K562 (cell line): Measurements from ENCODE around the gene CSE1L. TPM values are rescaled to one million over a fixed set of nuclear protein-coding genes. Genes with fewer than 3 reads are reported as not detected.

ENCODE experiments used
- CCNT2 ChIP-seq: IDR thresholded peaks from 2 replicates; pipeline ENCODE4 v1.6.1; 2011; ENCODE audit warnings: borderline replicate concordance, low read depth, mild to moderate bottlenecking, moderate library complexity, mixed read lengths, low read length; ENCODE audit not compliant: insufficient read length; ENCODE audit errors: extremely low read depth
- CREM ChIP-seq: IDR thresholded peaks from 2 replicates; pipeline ENCODE4 v1.6.1; 2014; ENCODE audit warnings: antibody characterized with exemption, low read depth
- CTBP1 ChIP-seq: fragments of 450-650 bp; IDR thresholded peaks from 2 replicates; pipeline ENCODE4 v1.6.1; 2016; ENCODE audit warnings: borderline replicate concordance
- E2F3 ChIP-seq: fragments of 250-450 bp; sonication (Bioruptor Pico); IDR thresholded peaks from 2 replicates; pipeline ENCODE4 v1.4.0; 2020; ENCODE audit warnings: mild to moderate bottlenecking
- ERF ChIP-seq: fragments of 450-650 bp; formaldehyde crosslinking; IDR thresholded peaks from 2 replicates; pipeline ENCODE4 v1.4.0; 2020; ENCODE audit warnings: mild to moderate bottlenecking, mixed read lengths
- FOXA3 ChIP-seq, 2 experiments: fragments of 450-650 bp in 1 of 2; sonication (generic) in 1 of 2; formaldehyde crosslinking; IDR thresholded peaks in 1 of 2; conservative IDR thresholded peaks in 1 of 2; 2 replicates each; pipeline versions ENCODE4 v1.4.0 to v1.8.0; 2020 to 2022; ENCODE audit warnings: mild to moderate bottlenecking in 2 of 2, missing genetic modification reagents in 1 of 2
- FUS ChIP-seq: fragments of 200-400 bp; formaldehyde crosslinking; optimal IDR thresholded peaks from 2 replicates; pipeline ENCODE3; 2017; ENCODE audit warnings: low read depth, low read length
- GTF2E2 ChIP-seq: fragments of 200-800 bp; sonication (Bioruptor generic); IDR thresholded peaks from 2 replicates; pipeline ENCODE4 v1.6.1; 2016; ENCODE audit warnings: missing genetic modification characterization, missing compliant biosample characterization
- NR2C2 ChIP-seq, 2 experiments: fragments of 200-800 bp in 1 of 2; sonication (Bioruptor generic) in 1 of 2; sonication (generic) in 1 of 2; formaldehyde crosslinking in 1 of 2; IDR thresholded peaks; 2 replicates each; pipeline versions ENCODE4 v1.6.1 to v1.8.0; 2016 to 2022; ENCODE audit warnings: mild to moderate bottlenecking in 1 of 2, missing compliant biosample characterization in 1 of 2, missing genetic modification characterization in 1 of 2, missing genetic modification reagents in 1 of 2
- NRF1 ChIP-seq, 2 experiments: fragments of 450-650 bp; IDR thresholded peaks in 1 of 2; conservative IDR thresholded peaks in 1 of 2; 2 replicates each; pipeline ENCODE4 v1.6.1; 2014; ENCODE audit warnings: mild to moderate bottlenecking in 2 of 2
- PHF20 ChIP-seq: fragments of 450-650 bp; IDR thresholded peaks from 2 replicates; pipeline ENCODE4 v1.6.1; 2018; ENCODE audit not compliant: partially characterized antibody
- POLR2G ChIP-seq: fragments of 200-400 bp; formaldehyde crosslinking; IDR thresholded peaks from 2 replicates; pipeline ENCODE4 v1.6.1; 2017; ENCODE audit warnings: low read depth, mild to moderate bottlenecking, antibody characterized with exemption, low read length, moderate library complexity
- RBM25 ChIP-seq: fragments of 200-400 bp; formaldehyde crosslinking; IDR thresholded peaks from 2 replicates; pipeline ENCODE4 v1.6.1; 2018; ENCODE audit warnings: low read length, low read depth, moderate library complexity; ENCODE audit not compliant: severe bottlenecking
- RFX5 ChIP-seq: IDR thresholded peaks from 2 replicates; pipeline ENCODE4 v1.6.1; 2011; ENCODE audit warnings: low read depth, mild to moderate bottlenecking, improper control_type of control experiment, low read length
- SIRT6 ChIP-seq: IDR thresholded peaks from one replicate; pipeline ENCODE4 v1.6.1; 2012; ENCODE audit warnings: low read depth, mild to moderate bottlenecking, control low read depth, inconsistent platforms, low read length, moderate library complexity
- SMAD3 ChIP-seq: fragments of 450-650 bp; formaldehyde crosslinking; conservative IDR thresholded peaks from 2 replicates; pipeline ENCODE4 v1.4.0; 2020; ENCODE audit warnings: mild to moderate bottlenecking
- SMARCC2 ChIP-seq: fragments of 450-650 bp; IDR thresholded peaks from 2 replicates; pipeline ENCODE4 v1.6.1; 2017; ENCODE audit warnings: antibody characterized with exemption, moderate library complexity, mild to moderate bottlenecking, low read depth
- TARDBP ChIP-seq: fragments of 450-650 bp; IDR thresholded peaks from 2 replicates; pipeline ENCODE4 v1.6.1; 2016
- TCF15 ChIP-seq: fragments of 250-450 bp; sonication (Bioruptor Pico); IDR thresholded peaks from 2 replicates; pipeline ENCODE4 v1.8.0; 2022; ENCODE audit warnings: moderate library complexity, mild to moderate bottlenecking, inconsistent platforms
- ZBTB17 ChIP-seq: fragments of 450-650 bp; formaldehyde crosslinking; IDR thresholded peaks from 2 replicates; pipeline ENCODE4 v1.4.0; 2020; ENCODE audit warnings: mild to moderate bottlenecking
- ZC3H11A ChIP-seq: IDR thresholded peaks from 2 replicates; pipeline ENCODE4 v1.6.1; 2012; ENCODE audit warnings: low read depth, low read length, improper control_type of control experiment
- ZFP30 ChIP-seq: fragments of 250-450 bp; sonication (Bioruptor Pico); IDR thresholded peaks from 2 replicates; pipeline ENCODE4 v1.8.0; 2022; ENCODE audit warnings: moderate library complexity, mild to moderate bottlenecking, inconsistent platforms, borderline replicate concordance
- ZNF133 ChIP-seq: fragments of 250-450 bp; sonication (Bioruptor Pico); IDR thresholded peaks from 2 replicates; pipeline ENCODE4 v1.4.0; 2020; ENCODE audit warnings: mild to moderate bottlenecking
- ZNF282 ChIP-seq: sonication (generic); formaldehyde crosslinking; IDR thresholded peaks from 2 replicates; pipeline ENCODE4 v1.8.1; 2023; ENCODE audit warnings: missing genetic modification reagents
- ZNF586 ChIP-seq: fragments of 450-650 bp; formaldehyde crosslinking; conservative IDR thresholded peaks from 2 replicates; pipeline ENCODE4 v1.4.0; 2020; ENCODE audit warnings: mild to moderate bottlenecking, moderate library complexity
- ZNF589 ChIP-seq: fragments of 200-800 bp; sonication (Bioruptor generic); IDR thresholded peaks from 2 replicates; pipeline ENCODE4 v1.6.1; 2016; ENCODE audit warnings: low read depth, missing genetic modification characterization, missing compliant biosample characterization
- polyA plus RNA-seq, 8 experiments: library from polyadenylated mRNA; depleted of rRNA in 4 of 8; stranded (reverse) in 5 of 8; unstranded in 3 of 8; fragments of >200 nt; fragmentation: Nextera tagmentation in 2 of 8; fragmentation: Illumina TruSeq in 1 of 8; extraction: Ambion mirVana in 2 of 8; extraction: Trizol in 1 of 8; gene quantifications; 2 replicates each; pipeline versions ENCODE4 v1.2.1 to v1.2.3, GENCODE V29; 2011 to 2014; ENCODE audit warnings: inconsistent platforms in 1 of 8, missing spikeins in 1 of 8
- total RNA-seq, 7 experiments: library from RNA; depleted of rRNA in 6 of 7; stranded (reverse); fragments of >200 nt in 6 of 7; fragmentation: Illumina TruSeq in 2 of 7; extraction: Trizol in 2 of 7; gene quantifications; 2 replicates each; pipeline versions ENCODE4 v1.2.1 to v1.2.3, GENCODE V29; 2011 to 2021; ENCODE audit warnings: low replicate concordance in 1 of 7
- TF ChIP-seq, protein P1 (sequence below): sonication (generic); formaldehyde crosslinking; IDR thresholded peaks from 2 replicates; pipeline ENCODE4 v1.8.0; 2022; ENCODE audit warnings: mild to moderate bottlenecking, missing genetic modification reagents, borderline replicate concordance

CSE1L gene
- total and polyA plus RNA-seq, 9 of the 15 experiments (the other 6 are each of a cell fraction or from before 2014, with no cell fraction given) = 138 to 280 (median 209) TPM

GRCh38 chr20:49046087-49046900 is at the start of gene CSE1L (continued):
- TF ChIP-seq RBM25 = peak; percentile 99
- TF ChIP-seq SMAD3 = 0 out of 2 replicates have a peak, but pooled peaks have one; percentile 12
- 0 out of 2 replicates have a peak, but pooled peaks have one; percentile 17 for TF ChIP-seq ZNF586
- TF ChIP-seq FOXA3 (CRISPR knock-in tag; conservative IDR thresholded peaks at IDR 0.05 in 1 of 2, IDR thresholded peaks at IDR 0.05 in 1 of 2) = peak in 1 of 2 experiments; percentile 79; a peak in 2 of 4 replicates
- TF ChIP-seq CCNT2 = peak; percentile 86
- peak; percentile 97 for TF ChIP-seq NRF1 (conservative IDR thresholded peaks at IDR 0.05 in 1 of 2, IDR thresholded peaks at IDR 0.05 in 1 of 2)
- TF ChIP-seq POLR2G = peak; percentile 99
- no peak for TF ChIP-seq RFX5
- TF ChIP-seq, protein P1, sequence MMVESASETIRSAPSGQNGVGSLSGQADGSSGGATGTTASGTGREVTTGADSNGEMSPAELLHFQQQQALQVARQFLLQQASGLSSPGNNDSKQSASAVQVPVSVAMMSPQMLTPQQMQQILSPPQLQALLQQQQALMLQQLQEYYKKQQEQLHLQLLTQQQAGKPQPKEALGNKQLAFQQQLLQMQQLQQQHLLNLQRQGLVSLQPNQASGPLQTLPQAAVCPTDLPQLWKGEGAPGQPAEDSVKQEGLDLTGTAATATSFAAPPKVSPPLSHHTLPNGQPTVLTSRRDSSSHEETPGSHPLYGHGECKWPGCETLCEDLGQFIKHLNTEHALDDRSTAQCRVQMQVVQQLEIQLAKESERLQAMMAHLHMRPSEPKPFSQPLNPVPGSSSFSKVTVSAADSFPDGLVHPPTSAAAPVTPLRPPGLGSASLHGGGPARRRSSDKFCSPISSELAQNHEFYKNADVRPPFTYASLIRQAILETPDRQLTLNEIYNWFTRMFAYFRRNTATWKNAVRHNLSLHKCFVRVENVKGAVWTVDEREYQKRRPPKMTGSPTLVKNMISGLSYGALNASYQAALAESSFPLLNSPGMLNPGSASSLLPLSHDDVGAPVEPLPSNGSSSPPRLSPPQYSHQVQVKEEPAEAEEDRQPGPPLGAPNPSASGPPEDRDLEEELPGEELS (CRISPR knock-in tag) = peak; percentile 94; the same call in 1 of the 2 replicates
- no peak for TF ChIP-seq FUS
- no peak for TF ChIP-seq ZNF589 (CRISPR knock-in tag)
- peak; percentile 69; the same call in 1 of the 2 replicates for TF ChIP-seq ZNF282 (CRISPR knock-in tag)
- peak; percentile 10; the same call in 1 of the 2 replicates for TF ChIP-seq TARDBP
- peak; percentile 94 for TF ChIP-seq CREM
- TF ChIP-seq PHF20 = peak; percentile 75
- TF ChIP-seq ZNF133 (CRISPR knock-in tag) = no peak
- TF ChIP-seq SIRT6 = no peak
- no peak for TF ChIP-seq TCF15
- TF ChIP-seq ZBTB17 (CRISPR knock-in tag) = peak; percentile 53; the same call in 1 of the 2 replicates
- no peak for TF ChIP-seq ZFP30
- peak; percentile 89; the same call in 1 of the 2 replicates for TF ChIP-seq GTF2E2
- peak; percentile 84; the same call in 1 of the 2 replicates for TF ChIP-seq ERF (CRISPR knock-in tag)
- TF ChIP-seq CTBP1 = peak; percentile 79
- no peak for TF ChIP-seq SMARCC2
- 0 out of 2 replicates have a peak, but pooled peaks have one; percentile 27 for TF ChIP-seq E2F3 (CRISPR knock-in tag)
- peak; percentile 81; the same call in 1 of the 2 replicates for TF ChIP-seq NR2C2 (CRISPR knock-in tag; IDR thresholded peaks at IDR 0.05)
- TF ChIP-seq NR2C2 (tag; IDR thresholded peaks at IDR 0.05) = no peak
- no peak for TF ChIP-seq ZC3H11A
